NCI-H187 treated with DMSO at 0.1 percent for 48 hours (cell line): ENCODE results near the gene ATP10B.
"Not testable (repeated sequence)": the region's sequence is repeated elsewhere in the genome, so short reads cannot be mapped to it uniquely, and the experiment has no call there.

Experiments used
- DNase-seq: peaks from one replicate; lab custom pipeline; 2025; lab: John Stamatoyannopoulos, UW

The ATP10B gene

GRCh38 chr5:160831801-160832200 lies 20.2 kb downstream of the ATP10B start:
- DNase-seq, result no peak

GRCh38 chr5:160824301-160825001 lies 27.6 kb downstream of the ATP10B start:
- DNase-seq, result no peak

GRCh38 chr5:160812996-160813395 lies 39.0 kb downstream of the ATP10B start:
- DNase-seq, result not testable (repeated sequence)

GRCh38 chr5:160805376-160805775 lies 46.6 kb downstream of the ATP10B start:
- DNase-seq, result no peak

GRCh38 chr5:160802592-160802991 lies 49.4 kb downstream of the ATP10B start:
- DNase-seq, result no peak

GRCh38 chr5:160800375-160801275 lies 51.4 kb downstream of the ATP10B start:
- DNase-seq, result no peak

GRCh38 chr5:160799184-160799583 lies 52.8 kb downstream of the ATP10B start:
- peak; percentile 96 for DNase-seq

- no peak for DNase-seq
These were observed 55.0 kb downstream of the ATP10B start for GRCh38 chr5:160797020-160797419.

- no peak for DNase-seq
These were observed 58.5 kb downstream of the ATP10B start for GRCh38 chr5:160793530-160793899.

- no peak for DNase-seq
These were observed 59.1 kb downstream of the ATP10B start for GRCh38 chr5:160792732-160793529.

GRCh38 chr5:160792281-160792680 lies 59.7 kb downstream of the ATP10B start:
- DNase-seq, result no peak

- DNase-seq, result no peak
These were observed 62.7 kb downstream of the ATP10B start for GRCh38 chr5:160789219-160789859.

GRCh38 chr5:160788102-160788660 lies 63.8 kb downstream of the ATP10B start:
- DNase-seq, result no peak

GRCh38 chr5:160787240-160787639 lies 64.8 kb downstream of the ATP10B start:
- no peak for DNase-seq

- DNase-seq, result no peak
These were observed 77.2 kb downstream of the ATP10B start for GRCh38 chr5:160774666-160775315.

GRCh38 chr5:160773646-160774410 lies 78.2 kb downstream of the ATP10B start:
- no peak for DNase-seq

- no peak for DNase-seq
These were observed 79.2 kb downstream of the ATP10B start for GRCh38 chr5:160772854-160773253.

GRCh38 chr5:160770718-160771117 lies 81.3 kb downstream of the ATP10B start:
- no peak for DNase-seq

GRCh38 chr5:160769301-160769700 lies 82.7 kb downstream of the ATP10B start:
- DNase-seq, result no peak

- DNase-seq, result no peak
These were observed 84.9 kb downstream of the ATP10B start for GRCh38 chr5:160767062-160767461.
